Measurements from ENCODE around the gene GET4. TPM values are rescaled to one million over a fixed set of nuclear protein-coding genes. Genes with fewer than 3 reads are reported as not detected.

Gene GET4
- total RNA-seq, 1 donor from 2014 or later, result 17.2 TPM

GRCh38 chr7:917255-918117 lies 41.1 kb downstream of the GET4 start:
- no peak for DNase-seq (ENCODE audit: low spot score)
- Histone ChIP-seq H3F3A (ENCODE audit: low read depth) (no peaks in the 10 kb centered on the region), H3K9ac (no peak overlapping the region), H3K4me1 (no peaks in the 10 kb centered on the region), H3K4me2 (no peak overlapping the region), H3K27ac (no peak overlapping the region), H3K27me3 (no peaks in the 10 kb centered on the region), H3K79me2 (ENCODE audit: low read depth) (no peaks in the 10 kb centered on the region), H3K4me3 (no peak overlapping the region), H4K20me1 (ENCODE audit: low read depth) (no peaks in the 10 kb centered on the region), H2AFZ (replicated peaks) (no peak overlapping the region), H3K36me3 (no peaks in the 10 kb centered on the region), H3K9me3 (ENCODE audit: low read depth) (no peaks in the 10 kb centered on the region)
- Mint-ChIP-seq H3K9me3 (no peaks in the 10 kb centered on the region), H3K27ac (no peak overlapping the region), H3K4me3 (peak overlapping the region; percentile 30), H3K4me1 (peaks cover 19% of the 10 kb centered on the region), H3K36me3 (no peaks in the 10 kb centered on the region), H3K27me3 (ENCODE audit: insufficient read depth, low read depth) (peaks cover 10% of the 10 kb centered on the region)
- no peak for TF ChIP-seq EZH2 (IDR thresholded peaks at IDR 0.05)
- TF ChIP-seq, protein P1, sequence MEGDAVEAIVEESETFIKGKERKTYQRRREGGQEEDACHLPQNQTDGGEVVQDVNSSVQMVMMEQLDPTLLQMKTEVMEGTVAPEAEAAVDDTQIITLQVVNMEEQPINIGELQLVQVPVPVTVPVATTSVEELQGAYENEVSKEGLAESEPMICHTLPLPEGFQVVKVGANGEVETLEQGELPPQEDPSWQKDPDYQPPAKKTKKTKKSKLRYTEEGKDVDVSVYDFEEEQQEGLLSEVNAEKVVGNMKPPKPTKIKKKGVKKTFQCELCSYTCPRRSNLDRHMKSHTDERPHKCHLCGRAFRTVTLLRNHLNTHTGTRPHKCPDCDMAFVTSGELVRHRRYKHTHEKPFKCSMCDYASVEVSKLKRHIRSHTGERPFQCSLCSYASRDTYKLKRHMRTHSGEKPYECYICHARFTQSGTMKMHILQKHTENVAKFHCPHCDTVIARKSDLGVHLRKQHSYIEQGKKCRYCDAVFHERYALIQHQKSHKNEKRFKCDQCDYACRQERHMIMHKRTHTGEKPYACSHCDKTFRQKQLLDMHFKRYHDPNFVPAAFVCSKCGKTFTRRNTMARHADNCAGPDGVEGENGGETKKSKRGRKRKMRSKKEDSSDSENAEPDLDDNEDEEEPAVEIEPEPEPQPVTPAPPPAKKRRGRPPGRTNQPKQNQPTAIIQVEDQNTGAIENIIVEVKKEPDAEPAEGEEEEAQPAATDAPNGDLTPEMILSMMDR (IDR thresholded peaks at IDR 0.05), result no peak
- no peak for TF ChIP-seq EZH2phosphoT487 (IDR thresholded peaks at IDR 0.05)

DNA sequence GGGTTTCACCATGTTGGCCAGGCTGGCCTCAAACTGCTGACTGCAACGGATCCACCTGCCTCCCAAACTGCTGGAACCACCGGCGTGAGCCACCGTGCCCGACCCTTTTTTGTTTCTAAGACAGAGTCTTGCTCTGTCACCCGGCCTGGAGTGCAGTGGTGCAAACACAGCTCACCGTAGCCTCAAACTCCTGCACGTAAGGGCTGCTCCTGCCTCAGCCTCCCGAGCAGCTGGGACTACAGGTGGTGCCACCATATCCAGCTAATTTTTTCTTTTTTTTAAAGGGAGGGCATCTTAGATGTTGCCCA lies 41.7 kb downstream of the GET4 start:
- H3K4me1 ChIP-seq, result no peaks in the 10 kb centered on the region
- Mint-ChIP-seq H3K4me1 (peaks cover 19% of the 10 kb centered on the region), H3K9me3 (no peaks in the 10 kb centered on the region), H3K27ac (no peak overlapping the region), H3K27me3 (ENCODE audit: insufficient read depth, low read depth) (peaks cover 10% of the 10 kb centered on the region), H3K4me3 (no peak overlapping the region), H3K36me3 (no peaks in the 10 kb centered on the region)
- H3K27ac ChIP-seq, result no peak overlapping the region
- H3K9me3 ChIP-seq (ENCODE audit: low read depth), result no peaks in the 10 kb centered on the region
- H3K9ac ChIP-seq, result no peak overlapping the region
- H4K20me1 ChIP-seq (ENCODE audit: low read depth), result no peaks in the 10 kb centered on the region
- no peak overlapping the region for H3K4me2 ChIP-seq
- TF ChIP-seq EZH2phosphoT487 (IDR thresholded peaks at IDR 0.05) (no peak), EZH2 (IDR thresholded peaks at IDR 0.05) (no peak)
- TF ChIP-seq, protein P1 (IDR thresholded peaks at IDR 0.05), result no peak
- no peak overlapping the region for H2AFZ ChIP-seq (replicated peaks)
- no peaks in the 10 kb centered on the region for H3K79me2 ChIP-seq (ENCODE audit: low read depth)
- no peak for DNase-seq (ENCODE audit: low spot score)
- H3K27me3 ChIP-seq, result no peaks in the 10 kb centered on the region
- no peaks in the 10 kb centered on the region for H3K36me3 ChIP-seq
- H3K4me3 ChIP-seq, result no peak overlapping the region
- H3F3A ChIP-seq (ENCODE audit: low read depth), result no peaks in the 10 kb centered on the region

DNA sequence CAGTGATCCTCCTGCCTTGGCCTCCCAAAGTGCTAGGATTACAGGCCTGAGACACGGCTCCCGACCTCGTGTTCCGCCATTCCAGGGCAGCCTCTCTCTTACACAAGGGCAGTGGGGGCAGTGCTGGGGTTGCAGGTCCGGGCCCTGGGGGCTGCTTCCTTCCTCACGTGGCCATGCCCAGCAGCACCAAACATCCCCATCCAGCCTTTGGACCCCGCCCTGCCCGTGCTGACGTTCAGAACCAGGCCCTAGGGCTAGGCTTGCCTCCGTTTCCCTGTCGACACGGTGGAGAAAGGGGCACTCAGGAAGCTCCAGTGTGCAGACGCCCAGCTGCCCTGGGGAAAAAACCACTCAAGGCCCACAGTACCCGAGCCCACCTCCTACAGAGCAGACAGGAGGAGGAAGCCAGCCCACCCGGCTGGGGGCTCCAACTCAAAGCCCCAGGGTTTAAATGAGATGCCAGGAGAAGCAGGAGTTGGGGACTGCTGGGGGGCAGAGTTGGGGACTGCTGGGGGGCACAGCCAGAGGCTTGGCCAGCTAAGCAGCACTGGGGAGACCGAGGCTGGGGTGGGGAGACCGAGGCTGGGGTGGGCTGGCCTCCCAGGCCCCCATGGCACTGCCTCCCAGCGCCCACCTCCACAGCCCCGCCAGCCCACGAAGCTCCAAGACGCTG lies 42.2 kb downstream of the GET4 start:
- DNase-seq (ENCODE audit: low spot score), result no peak
- H4K20me1 ChIP-seq (ENCODE audit: low read depth), result no peaks in the 10 kb centered on the region
- no peak overlapping the region for H3K4me3 Mint-ChIP-seq
- H3K36me3 Mint-ChIP-seq, result no peaks in the 10 kb centered on the region
- no peak for TF ChIP-seq EZH2 (IDR thresholded peaks at IDR 0.05)
- TF ChIP-seq, protein P1 (IDR thresholded peaks at IDR 0.05), result no peak
- TF ChIP-seq EZH2phosphoT487 (IDR thresholded peaks at IDR 0.05), result no peak
- H3K27me3 Mint-ChIP-seq (ENCODE audit: insufficient read depth, low read depth), result peaks cover 7% of the 10 kb centered on the region
- no peaks in the 10 kb centered on the region for H3K4me1 ChIP-seq
- H3K4me1 Mint-ChIP-seq, result peaks cover 22% of the 10 kb centered on the region
- no peak overlapping the region for H3K9ac ChIP-seq
- H3K4me2 ChIP-seq, result no peak overlapping the region
- no peak overlapping the region for H3K27ac Mint-ChIP-seq
- no peaks in the 10 kb centered on the region for H3K9me3 ChIP-seq (ENCODE audit: low read depth)
- no peak overlapping the region for H3K27ac ChIP-seq
- H3K4me3 ChIP-seq, result no peak overlapping the region
- no peaks in the 10 kb centered on the region for H3K9me3 Mint-ChIP-seq
- no peaks in the 10 kb centered on the region for H3K79me2 ChIP-seq (ENCODE audit: low read depth)
- no peaks in the 10 kb centered on the region for H3F3A ChIP-seq (ENCODE audit: low read depth)
- no peaks in the 10 kb centered on the region for H3K27me3 ChIP-seq
- H2AFZ ChIP-seq (replicated peaks), result no peak overlapping the region
- no peaks in the 10 kb centered on the region for H3K36me3 ChIP-seq
